ENCODE data around the gene RNF112. TPM values are rescaled to one million over a fixed set of nuclear protein-coding genes. Genes with fewer than 3 reads are reported as not detected.

The RNF112 gene
- total RNA-seq, 1 experiment from 2014 or later, result 0.81 TPM

DNA sequence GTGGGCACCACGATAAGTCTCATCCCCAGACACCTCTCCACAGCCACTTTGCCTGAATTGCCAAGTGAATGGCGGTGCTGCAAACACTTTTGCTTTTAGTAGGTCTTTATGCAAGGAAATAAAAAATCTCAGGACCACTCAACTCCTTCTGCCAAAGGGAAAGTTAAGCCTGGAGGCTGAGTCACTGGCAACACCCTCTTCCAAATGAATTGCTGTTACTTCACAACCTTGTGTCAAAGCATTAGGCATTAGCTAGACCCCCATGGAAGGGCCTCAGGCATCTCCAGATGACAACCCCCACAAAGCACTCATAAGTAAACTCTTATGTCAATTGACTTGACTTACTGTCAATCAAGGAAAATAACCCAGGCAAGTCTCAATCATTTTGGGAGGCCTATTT is 43.0 kb downstream of the RNF112 start:
- H3K4me2 ChIP-seq (ENCODE audit: insufficient read depth, insufficient read length, low read length), result no peak overlapping the region
- no CpG with 5 or more reads among the region's 2 CpGs for WGBS (ENCODE audit: extremely low coverage, insufficient read length, low lambda C conversion rate)
- DNase-seq, result no peak

More for the DNA sequence above, 43.0 kb downstream of the RNF112 start:
- Histone ChIP-seq H3K9me3 (ENCODE audit: control insufficient read depth, low read depth, low read length) (no peaks in the 10 kb centered on the region), H2BK20ac (ENCODE audit: low read depth, low read length, poor library complexity, severe bottlenecking) (no peak overlapping the region), H2BK12ac (ENCODE audit: insufficient read length, low read depth, low read length) (no peak overlapping the region), H2AFZ (ENCODE audit: low read length) (no peak overlapping the region), H2BK15ac (ENCODE audit: low read depth, low read length) (no peak overlapping the region), H3K27ac (ENCODE audit: insufficient read length, low read depth, low read length) (no peak overlapping the region), H3K9ac (ENCODE audit: extremely low read depth, insufficient read length, low read length) (no peak overlapping the region), H3K79me1 (ENCODE audit: insufficient read depth, low read depth, low read length, poor library complexity, severe bottlenecking) (no peaks in the 10 kb centered on the region), H2BK120ac (ENCODE audit: low read depth, low read length, poor library complexity, severe bottlenecking) (no peak overlapping the region), H4K5ac (ENCODE audit: insufficient read length, low read depth, low read length) (no peak overlapping the region), H3T11ph (ENCODE audit: low read length) (no peak overlapping the region), H3K27me3 (ENCODE audit: insufficient read depth, low read length) (no peaks in the 10 kb centered on the region), H3K79me2 (ENCODE audit: insufficient read depth, low read length) (no peaks in the 10 kb centered on the region), H4K91ac (ENCODE audit: insufficient read length, low read depth, low read length) (no peak overlapping the region), H3K23ac (ENCODE audit: insufficient read length, low read depth, low read length) (no peak overlapping the region), H2AK5ac (ENCODE audit: insufficient read length, low read length) (no peak overlapping the region), H3K23me2 (ENCODE audit: insufficient read length, low read depth, low read length, poor library complexity, severe bottlenecking) (no peaks in the 10 kb centered on the region), H4K8ac (replicated peaks; ENCODE audit: insufficient read length, low read depth, low read length) (no peak overlapping the region), H2BK5ac (ENCODE audit: insufficient read length, low read length) (no peak overlapping the region), H3K14ac (ENCODE audit: insufficient read depth, low read length) (no peak overlapping the region), H3K4me1 (ENCODE audit: insufficient read depth, low read length) (peaks cover 11% of the 10 kb centered on the region; the same call in 1 of the 2 replicates), H3K18ac (ENCODE audit: insufficient read length, low read depth, low read length) (no peak overlapping the region), H4K20me1 (ENCODE audit: control insufficient read depth, insufficient read depth, insufficient read length) (no peaks in the 10 kb centered on the region), H3K4ac (ENCODE audit: low read depth, low read length) (no peak overlapping the region), H3K56ac (ENCODE audit: insufficient read length, low read depth, low read length) (no peak overlapping the region)
- no peak overlapping the region; a peak in 1 of 7 replicates for H3K27ac Mint-ChIP-seq
- H3K9me3 Mint-ChIP-seq, result peaks cover 0 to 2% of the 10 kb centered on the region in 2 experiments; a peak in 3 of 5 replicates
- H3K4me3 Mint-ChIP-seq, result no peak overlapping the region
- peaks cover 6% of the 10 kb centered on the region for H3K27me3 Mint-ChIP-seq (ENCODE audit: low read depth)
- TF ChIP-seq, protein P1, sequence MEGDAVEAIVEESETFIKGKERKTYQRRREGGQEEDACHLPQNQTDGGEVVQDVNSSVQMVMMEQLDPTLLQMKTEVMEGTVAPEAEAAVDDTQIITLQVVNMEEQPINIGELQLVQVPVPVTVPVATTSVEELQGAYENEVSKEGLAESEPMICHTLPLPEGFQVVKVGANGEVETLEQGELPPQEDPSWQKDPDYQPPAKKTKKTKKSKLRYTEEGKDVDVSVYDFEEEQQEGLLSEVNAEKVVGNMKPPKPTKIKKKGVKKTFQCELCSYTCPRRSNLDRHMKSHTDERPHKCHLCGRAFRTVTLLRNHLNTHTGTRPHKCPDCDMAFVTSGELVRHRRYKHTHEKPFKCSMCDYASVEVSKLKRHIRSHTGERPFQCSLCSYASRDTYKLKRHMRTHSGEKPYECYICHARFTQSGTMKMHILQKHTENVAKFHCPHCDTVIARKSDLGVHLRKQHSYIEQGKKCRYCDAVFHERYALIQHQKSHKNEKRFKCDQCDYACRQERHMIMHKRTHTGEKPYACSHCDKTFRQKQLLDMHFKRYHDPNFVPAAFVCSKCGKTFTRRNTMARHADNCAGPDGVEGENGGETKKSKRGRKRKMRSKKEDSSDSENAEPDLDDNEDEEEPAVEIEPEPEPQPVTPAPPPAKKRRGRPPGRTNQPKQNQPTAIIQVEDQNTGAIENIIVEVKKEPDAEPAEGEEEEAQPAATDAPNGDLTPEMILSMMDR (conservative IDR thresholded peaks at IDR 0.05), result no peak
- H3K4me1 Mint-ChIP-seq, result peaks cover 54 to 56% of the 10 kb centered on the region in 2 experiments
- no peaks in the 10 kb centered on the region for H3K36me3 Mint-ChIP-seq (ENCODE audit: insufficient read depth in 1 of 3, low read depth in 3 of 3)

Measured in H9 (cell line).